ENCODE measurements around the gene KCTD17. TPM values are rescaled to one million over a fixed set of nuclear protein-coding genes. Genes with fewer than 3 reads are reported as not detected.
"Not testable (repeated sequence)": the region's sequence is repeated elsewhere in the genome, so short reads cannot be mapped to it uniquely, and the experiment has no call there.

The KCTD17 gene
- total RNA-seq, 2 donors from 2014 or later: 20.0 to 35.7 TPM

GRCh38 chr22:37062702-37063381 lies 11.3 kb downstream of the KCTD17 start:
- Mint-ChIP-seq H3K36me3 (peaks cover 0 to 5% of the 10 kb centered on the region in 2 donors), H3K27ac (no peak overlapping the region)
- ATAC-seq: no peak

GRCh38 chr22:37063431-37064420 lies 12.2 kb downstream of the KCTD17 start:
- no peaks in the 10 kb centered on the region for H3K9me3 Mint-ChIP-seq
- ATAC-seq (no peak), DNase-seq (ENCODE audit: low spot score in 2 of 2) (no peak)
- peaks cover 0 to 5% of the 10 kb centered on the region in 2 donors for H3K36me3 Mint-ChIP-seq
- peak overlapping the region in 1 of 2 donors; percentile 31 for H3K27ac Mint-ChIP-seq

More at GRCh38 chr22:37062702-37063381, 11.3 kb downstream of the KCTD17 start:
- no peaks in the 10 kb centered on the region for H3K9me3 Mint-ChIP-seq
- no peak for DNase-seq (ENCODE audit: low spot score in 2 of 2)

- no peak for DNase-seq (ENCODE audit: low spot score in 2 of 2)
- no peak for ATAC-seq
- no peaks in the 10 kb centered on the region for H3K9me3 Mint-ChIP-seq
Observed at GRCh38 chr22:37064553-37064952, 13.0 kb downstream of the KCTD17 start.

GRCh38 chr22:37065180-37065579 lies 13.6 kb downstream of the KCTD17 start:
- Mint-ChIP-seq H3K9me3 (no peaks in the 10 kb centered on the region), H3K36me3 (peaks cover 0 to 5% of the 10 kb centered on the region in 2 donors), H3K27ac (no peak overlapping the region)
- ATAC-seq (no peak), DNase-seq (ENCODE audit: low spot score in 2 of 2) (no peak)

More at GRCh38 chr22:37064553-37064952, 13.0 kb downstream of the KCTD17 start:
- peaks cover 0 to 5% of the 10 kb centered on the region in 2 donors for H3K36me3 Mint-ChIP-seq
- peak overlapping the region in 1 of 2 donors; percentile 31 for H3K27ac Mint-ChIP-seq

- H3K27ac Mint-ChIP-seq: no peak overlapping the region
- no peaks in the 10 kb centered on the region for H3K9me3 Mint-ChIP-seq
- H3K36me3 Mint-ChIP-seq: no peaks in the 10 kb centered on the region
- no peak for DNase-seq (ENCODE audit: low spot score in 2 of 2)
- no peak for ATAC-seq
Observed at GRCh38 chr22:37065961-37066360, 14.4 kb downstream of the KCTD17 start.

- no peak for ATAC-seq
- Mint-ChIP-seq H3K27ac (peak overlapping the region; percentile 0 to 28), H3K36me3 (no peaks in the 10 kb centered on the region), H3K9me3 (no peaks in the 10 kb centered on the region)
- no peak for DNase-seq (ENCODE audit: low spot score in 2 of 2)
Observed at GRCh38 chr22:37067428-37067827, 15.9 kb downstream of the KCTD17 start.

- DNase-seq (ENCODE audit: low spot score in 2 of 2) (no peak), ATAC-seq (peak in 1 of 2 donors; percentile 36)
- Mint-ChIP-seq H3K27ac (no peak overlapping the region), H3K9me3 (no peaks in the 10 kb centered on the region), H3K36me3 (no peaks in the 10 kb centered on the region)
Observed at GRCh38 chr22:37068859-37069258, 17.3 kb downstream of the KCTD17 start.

- no peak overlapping the region for H3K27ac Mint-ChIP-seq
- H3K36me3 Mint-ChIP-seq: no peaks in the 10 kb centered on the region
- DNase-seq (ENCODE audit: low spot score in 2 of 2) (no peak), ATAC-seq (peak in 1 of 2 donors; percentile 10)
- no peaks in the 10 kb centered on the region for H3K9me3 Mint-ChIP-seq
Observed at GRCh38 chr22:37069319-37069718, 17.8 kb downstream of the KCTD17 start.

- no peaks in the 10 kb centered on the region for H3K9me3 Mint-ChIP-seq
- no peak for ATAC-seq
Observed at GRCh38 chr22:37069719-37070118, 18.2 kb downstream of the KCTD17 start.

GRCh38 chr22:37070334-37070733 lies 18.8 kb downstream of the KCTD17 start:
- no peak for ATAC-seq
- DNase-seq (ENCODE audit: low spot score in 2 of 2): no peak
- Mint-ChIP-seq H3K27ac (no peak overlapping the region), H3K36me3 (no peaks in the 10 kb centered on the region), H3K9me3 (no peaks in the 10 kb centered on the region)

More at GRCh38 chr22:37069719-37070118, 18.2 kb downstream of the KCTD17 start:
- H3K36me3 Mint-ChIP-seq: no peaks in the 10 kb centered on the region
- DNase-seq (ENCODE audit: low spot score in 2 of 2): no peak
- no peak overlapping the region for H3K27ac Mint-ChIP-seq

GRCh38 chr22:37070744-37071143 lies 19.2 kb downstream of the KCTD17 start:
- ATAC-seq: no peak
- Mint-ChIP-seq H3K9me3 (no peaks in the 10 kb centered on the region), H3K36me3 (no peaks in the 10 kb centered on the region), H3K27ac (no peak overlapping the region)
- no peak for DNase-seq (ENCODE audit: low spot score in 2 of 2)

GRCh38 chr22:37071850-37072592 lies 20.5 kb downstream of the KCTD17 start:
- not testable (repeated sequence) for H3K9me3 Mint-ChIP-seq; ATAC-seq; H3K27ac Mint-ChIP-seq; H3K36me3 Mint-ChIP-seq; DNase-seq (ENCODE audit: low spot score in 2 of 2)

- no peaks in the 10 kb centered on the region for H3K9me3 Mint-ChIP-seq
- DNase-seq (ENCODE audit: low spot score in 2 of 2): no peak
Observed at GRCh38 chr22:37072673-37073072, 21.1 kb downstream of the KCTD17 start.

GRCh38 chr22:37074537-37074936 lies 23.0 kb downstream of the KCTD17 start:
- ATAC-seq (no peak), DNase-seq (ENCODE audit: low spot score in 2 of 2) (no peak)
- Mint-ChIP-seq H3K36me3 (no peaks in the 10 kb centered on the region), H3K27ac (no peak overlapping the region), H3K9me3 (no peaks in the 10 kb centered on the region)

More at GRCh38 chr22:37072673-37073072, 21.1 kb downstream of the KCTD17 start:
- ATAC-seq: no peak
- H3K27ac Mint-ChIP-seq: no peak overlapping the region
- no peaks in the 10 kb centered on the region for H3K36me3 Mint-ChIP-seq

- H3K36me3 Mint-ChIP-seq: no peaks in the 10 kb centered on the region
- DNase-seq (ENCODE audit: low spot score in 2 of 2) (no peak), ATAC-seq (no peak)
- no peak overlapping the region for H3K27ac Mint-ChIP-seq
- H3K9me3 Mint-ChIP-seq: no peaks in the 10 kb centered on the region
Observed at GRCh38 chr22:37075046-37075445, 23.5 kb downstream of the KCTD17 start.

GRCh38 chr22:37075822-37076433 lies 24.4 kb downstream of the KCTD17 start:
- H3K36me3 Mint-ChIP-seq: no peaks in the 10 kb centered on the region
- no peak for DNase-seq (ENCODE audit: low spot score in 2 of 2)
- no peak overlapping the region for H3K27ac Mint-ChIP-seq
- ATAC-seq: no peak
- H3K9me3 Mint-ChIP-seq: no peaks in the 10 kb centered on the region

Data from activated naive CD4-positive, alpha-beta T cell treated with anti-CD3 and anti-CD28 coated beads, Interleukin-2, amount 50 U/mL, for 72 hours (primary cell).